ENCODE measurements around the gene FRRS1L.

The FRRS1L gene

DNA sequence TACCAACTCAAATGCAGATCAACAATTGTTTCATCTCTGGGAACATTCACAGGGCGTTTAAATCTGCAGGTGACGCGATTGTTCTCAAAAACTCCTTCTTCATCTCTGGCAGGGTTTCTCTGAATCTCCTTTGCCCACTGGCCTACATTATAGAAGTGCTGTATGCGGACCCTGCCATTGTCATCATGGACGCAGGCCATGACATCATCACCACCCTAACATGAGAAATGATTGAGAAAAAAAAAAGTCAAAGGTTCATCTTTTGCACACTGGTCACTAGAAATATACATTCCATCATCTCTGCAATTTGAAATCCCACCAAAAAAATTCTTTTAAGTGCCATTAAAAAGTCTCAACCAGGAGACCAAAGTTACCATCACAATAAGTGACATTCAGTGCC lies 25.7 kb downstream of the FRRS1L start:
- Histone ChIP-seq H3K4me1 (ENCODE audit: insufficient read depth, poor library complexity, severe bottlenecking) (no peaks in the 10 kb centered on the region), H3K9me3 (ENCODE audit: severe bottlenecking) (no peaks in the 10 kb centered on the region), H3K27me3 (ENCODE audit: insufficient read depth, poor library complexity, severe bottlenecking) (no peaks in the 10 kb centered on the region), H3K4me3 (ENCODE audit: severe bottlenecking) (no peak overlapping the region), H3K36me3 (ENCODE audit: low read depth) (no peaks in the 10 kb centered on the region), H3K27ac (ENCODE audit: poor library complexity, severe bottlenecking) (no peak overlapping the region)
- DNase-seq (ENCODE audit: low spot score) (no peak), ATAC-seq (ENCODE audit: low read depth) (no peak)
- TF ChIP-seq, protein P1, sequence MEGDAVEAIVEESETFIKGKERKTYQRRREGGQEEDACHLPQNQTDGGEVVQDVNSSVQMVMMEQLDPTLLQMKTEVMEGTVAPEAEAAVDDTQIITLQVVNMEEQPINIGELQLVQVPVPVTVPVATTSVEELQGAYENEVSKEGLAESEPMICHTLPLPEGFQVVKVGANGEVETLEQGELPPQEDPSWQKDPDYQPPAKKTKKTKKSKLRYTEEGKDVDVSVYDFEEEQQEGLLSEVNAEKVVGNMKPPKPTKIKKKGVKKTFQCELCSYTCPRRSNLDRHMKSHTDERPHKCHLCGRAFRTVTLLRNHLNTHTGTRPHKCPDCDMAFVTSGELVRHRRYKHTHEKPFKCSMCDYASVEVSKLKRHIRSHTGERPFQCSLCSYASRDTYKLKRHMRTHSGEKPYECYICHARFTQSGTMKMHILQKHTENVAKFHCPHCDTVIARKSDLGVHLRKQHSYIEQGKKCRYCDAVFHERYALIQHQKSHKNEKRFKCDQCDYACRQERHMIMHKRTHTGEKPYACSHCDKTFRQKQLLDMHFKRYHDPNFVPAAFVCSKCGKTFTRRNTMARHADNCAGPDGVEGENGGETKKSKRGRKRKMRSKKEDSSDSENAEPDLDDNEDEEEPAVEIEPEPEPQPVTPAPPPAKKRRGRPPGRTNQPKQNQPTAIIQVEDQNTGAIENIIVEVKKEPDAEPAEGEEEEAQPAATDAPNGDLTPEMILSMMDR (IDR thresholded peaks at IDR 0.05; ENCODE audit: poor library complexity, severe bottlenecking) = no peak

DNA sequence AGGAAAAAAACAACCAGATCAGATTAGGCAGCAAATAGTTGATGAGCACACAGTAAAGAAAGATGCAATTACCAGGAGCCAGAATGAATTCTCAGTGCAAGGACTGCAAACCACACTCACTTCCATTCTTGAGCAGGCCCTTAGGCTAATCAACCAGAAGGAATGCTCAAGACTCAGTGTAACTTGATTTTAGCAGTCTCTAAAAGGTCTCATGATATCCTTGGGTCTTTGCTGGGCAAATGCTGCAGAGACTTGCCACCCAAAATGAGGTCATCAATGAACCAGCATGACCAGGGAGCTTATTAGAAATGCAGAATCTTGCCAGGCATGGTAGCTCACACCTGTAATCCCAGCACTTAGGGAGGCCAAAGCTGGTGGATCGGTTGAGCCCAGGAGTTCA lies 27.2 kb downstream of the FRRS1L start:
- no peaks in the 10 kb centered on the region for H3K27me3 ChIP-seq (ENCODE audit: insufficient read depth, poor library complexity, severe bottlenecking)
- H3K9me3 ChIP-seq (ENCODE audit: severe bottlenecking) = no peaks in the 10 kb centered on the region
- no peak overlapping the region for H3K4me3 ChIP-seq (ENCODE audit: severe bottlenecking)
- H3K27ac ChIP-seq (ENCODE audit: poor library complexity, severe bottlenecking) = no peak overlapping the region
- TF ChIP-seq, protein P1 (IDR thresholded peaks at IDR 0.05; ENCODE audit: poor library complexity, severe bottlenecking) = no peak
- DNase-seq (ENCODE audit: low spot score) (no peak), ATAC-seq (ENCODE audit: low read depth) (no peak)
- no peaks in the 10 kb centered on the region for H3K36me3 ChIP-seq (ENCODE audit: low read depth)
- H3K4me1 ChIP-seq (ENCODE audit: insufficient read depth, poor library complexity, severe bottlenecking) = no peaks in the 10 kb centered on the region

DNA sequence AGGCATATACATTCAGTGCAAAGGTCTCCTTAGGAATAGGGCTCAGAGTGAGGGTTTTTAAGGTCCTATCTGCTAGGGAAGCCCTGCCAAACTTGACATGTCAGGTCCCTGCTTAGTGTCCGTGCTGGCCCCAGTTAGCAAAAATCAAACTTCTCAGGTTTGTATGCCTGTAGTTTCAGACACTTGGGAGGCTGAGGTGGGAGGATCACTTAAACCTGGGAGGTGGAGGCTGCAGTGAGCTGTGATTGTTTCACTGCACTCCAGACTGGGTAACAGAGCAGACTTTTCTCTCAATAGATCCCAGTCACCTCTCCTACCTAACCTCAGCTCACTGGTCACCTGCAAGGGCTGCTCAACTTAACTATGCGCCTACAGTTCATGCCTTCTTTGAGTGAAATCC lies 28.6 kb downstream of the FRRS1L start:
- no peak overlapping the region for H3K4me3 ChIP-seq (ENCODE audit: severe bottlenecking)
- ATAC-seq (ENCODE audit: low read depth) = no peak
- TF ChIP-seq, protein P1 (IDR thresholded peaks at IDR 0.05; ENCODE audit: poor library complexity, severe bottlenecking) = no peak

DNA sequence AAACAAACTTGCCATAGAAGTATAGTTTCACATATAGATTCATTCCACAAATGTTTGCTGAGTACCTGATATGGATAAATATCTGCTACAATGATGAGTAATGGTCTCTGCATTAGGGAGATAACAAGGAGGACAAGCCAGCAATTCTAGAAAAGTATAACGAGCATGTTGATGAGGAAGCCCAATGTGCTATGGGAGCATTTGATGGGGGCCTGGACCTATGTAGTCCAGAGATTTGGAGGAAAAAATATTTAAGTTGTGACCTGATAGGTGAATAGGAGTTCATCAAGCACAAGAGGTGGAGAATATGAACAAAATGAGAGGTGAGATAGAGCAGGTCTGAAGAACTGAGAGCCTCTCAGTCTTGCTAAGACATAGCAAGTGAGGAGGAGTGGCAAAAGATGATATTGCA lies 32.9 kb downstream of the FRRS1L start:
- H3K9me3 ChIP-seq (ENCODE audit: severe bottlenecking) = no peaks in the 10 kb centered on the region
- ATAC-seq (ENCODE audit: low read depth) (no peak), DNase-seq (ENCODE audit: low spot score) (no peak)
- H3K36me3 ChIP-seq (ENCODE audit: low read depth) = no peaks in the 10 kb centered on the region
- H3K4me1 ChIP-seq (ENCODE audit: insufficient read depth, poor library complexity, severe bottlenecking) = no peaks in the 10 kb centered on the region
- no peak overlapping the region for H3K27ac ChIP-seq (ENCODE audit: poor library complexity, severe bottlenecking)
- TF ChIP-seq, protein P1 (IDR thresholded peaks at IDR 0.05; ENCODE audit: poor library complexity, severe bottlenecking) = no peak
- H3K4me3 ChIP-seq (ENCODE audit: severe bottlenecking) = no peak overlapping the region
- no peaks in the 10 kb centered on the region for H3K27me3 ChIP-seq (ENCODE audit: insufficient read depth, poor library complexity, severe bottlenecking)

More for the DNA sequence above, 28.6 kb downstream of the FRRS1L start:
- no peaks in the 10 kb centered on the region for H3K4me1 ChIP-seq (ENCODE audit: insufficient read depth, poor library complexity, severe bottlenecking)
- H3K9me3 ChIP-seq (ENCODE audit: severe bottlenecking) = no peaks in the 10 kb centered on the region
- H3K36me3 ChIP-seq (ENCODE audit: low read depth) = no peaks in the 10 kb centered on the region
- no peak overlapping the region for H3K27ac ChIP-seq (ENCODE audit: poor library complexity, severe bottlenecking)
- H3K27me3 ChIP-seq (ENCODE audit: insufficient read depth, poor library complexity, severe bottlenecking) = no peaks in the 10 kb centered on the region
- DNase-seq (ENCODE audit: low spot score) = no peak

DNA sequence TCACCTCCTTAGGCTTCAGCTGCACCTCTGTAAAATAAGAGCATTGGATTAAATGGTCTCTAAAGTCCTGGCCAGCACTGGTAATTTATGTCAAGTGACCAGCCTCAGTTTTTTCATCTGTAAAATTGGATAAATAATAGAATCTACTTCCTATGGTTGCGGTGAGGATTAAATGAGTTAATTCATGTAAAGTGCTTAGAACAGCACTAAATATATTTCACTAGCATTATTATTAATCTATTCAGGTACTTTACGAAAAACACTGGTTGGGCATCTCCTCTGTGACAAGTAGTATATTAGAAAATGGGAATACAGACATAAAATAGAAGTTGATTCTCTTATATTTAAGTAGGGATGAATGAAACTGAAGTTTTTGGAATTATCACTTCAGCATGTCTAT lies 33.5 kb downstream of the FRRS1L start:
- no peak for ATAC-seq (ENCODE audit: low read depth)
- Histone ChIP-seq H3K9me3 (ENCODE audit: severe bottlenecking) (no peaks in the 10 kb centered on the region), H3K4me1 (ENCODE audit: insufficient read depth, poor library complexity, severe bottlenecking) (no peaks in the 10 kb centered on the region), H3K4me3 (ENCODE audit: severe bottlenecking) (no peak overlapping the region), H3K36me3 (ENCODE audit: low read depth) (no peaks in the 10 kb centered on the region), H3K27me3 (ENCODE audit: insufficient read depth, poor library complexity, severe bottlenecking) (no peaks in the 10 kb centered on the region), H3K27ac (ENCODE audit: poor library complexity, severe bottlenecking) (no peak overlapping the region)
- TF ChIP-seq, protein P1 (IDR thresholded peaks at IDR 0.05; ENCODE audit: poor library complexity, severe bottlenecking) = no peak
- DNase-seq (ENCODE audit: low spot score) = no peak

Measured in RWPE2 (cell line).